ENCODE data around the gene POLR3GL. TPM values are rescaled to one million over a fixed set of nuclear protein-coding genes. Genes with fewer than 3 reads are reported as not detected.

Gene POLR3GL
- polyA plus RNA-seq, 1 donor (not counting 4 experiments of a cell fraction or from before 2014, with no cell fraction given), result 14.0 TPM

GRCh38 chr1:145991735-145992412 lies 27.4 kb downstream of the POLR3GL start:
- Histone ChIP-seq H2AFZ (ENCODE audit: control insufficient read depth, low read length) (no peak overlapping the region), H3K27me3 (ENCODE audit: control insufficient read depth, extremely low read depth, insufficient read depth, low read length) (no peaks in the 10 kb centered on the region), H3K4me3 (ENCODE audit: control insufficient read depth in 2 of 3, extremely low read depth in 1 of 3, insufficient read depth in 2 of 3, low read depth in 1 of 3, low read length in 3 of 3) (no peak overlapping the region), H3K79me2 (ENCODE audit: control insufficient read depth, insufficient read depth, low read length) (peaks cover 8% of the 10 kb centered on the region), H3K36me3 (ENCODE audit: control insufficient read depth in 2 of 2, extremely low read depth in 1 of 2, insufficient read depth in 2 of 2, low read length in 2 of 2) (peaks cover 13 to 18% of the 10 kb centered on the region in 2 experiments), H4K20me1 (ENCODE audit: control insufficient read depth, extremely low read depth, insufficient read depth, low read length) (no peaks in the 10 kb centered on the region), H3K9me1 (ENCODE audit: control insufficient read depth, extremely low read depth, insufficient read depth, low read length) (no peaks in the 10 kb centered on the region), H3K27ac (ENCODE audit: control insufficient read depth, insufficient read depth, low read length) (no peak overlapping the region), H3K4me1 (ENCODE audit: control insufficient read depth, extremely low read depth, insufficient read depth, low read length) (peaks cover 21% of the 10 kb centered on the region), H3K4me2 (ENCODE audit: control insufficient read depth, extremely low read depth, insufficient read depth, low read depth, low read length) (no peak overlapping the region), H3K9ac (ENCODE audit: control insufficient read depth, extremely low read depth, insufficient read depth, low read length) (no peak overlapping the region), H3K9me3 (ENCODE audit: control insufficient read depth, low read depth, low read length) (no peaks in the 10 kb centered on the region)
- DNase-seq (ENCODE audit: low read depth, low spot score), result no peak
- no peak for TF ChIP-seq EZH2 (IDR thresholded peaks at IDR 0.05; ENCODE audit: low read length)
- no peak for TF ChIP-seq CTCF (optimal IDR thresholded peaks at IDR 0.05 in 1 of 3, IDR thresholded peaks at IDR 0.05 in 1 of 3, conservative IDR thresholded peaks at IDR 0.05 in 1 of 3; ENCODE audit: extremely low read depth in 1 of 3, insufficient read depth in 2 of 3, low read length in 3 of 3)
- FAIRE-seq, result no peak
- dilution Hi-C loops (cut with MboI; ENCODE audit: extremely low pct_ligation_motif_present, low sequenced_read_pairs), result no loop called here

- no peaks in the 10 kb centered on the region for H3K27me3 ChIP-seq (ENCODE audit: control insufficient read depth, extremely low read depth, insufficient read depth, low read length)
- H4K20me1 ChIP-seq (ENCODE audit: control insufficient read depth, extremely low read depth, insufficient read depth, low read length), result no peaks in the 10 kb centered on the region
- no peak overlapping the region for H3K4me2 ChIP-seq (ENCODE audit: control insufficient read depth, extremely low read depth, insufficient read depth, low read depth, low read length)
- H3K36me3 ChIP-seq (ENCODE audit: control insufficient read depth in 2 of 2, extremely low read depth in 1 of 2, insufficient read depth in 2 of 2, low read length in 2 of 2), result peaks cover 13 to 18% of the 10 kb centered on the region in 2 experiments
- no peak for TF ChIP-seq CTCF (optimal IDR thresholded peaks at IDR 0.05 in 1 of 3, IDR thresholded peaks at IDR 0.05 in 1 of 3, conservative IDR thresholded peaks at IDR 0.05 in 1 of 3; ENCODE audit: extremely low read depth in 1 of 3, insufficient read depth in 2 of 3, low read length in 3 of 3)
- TF ChIP-seq EZH2 (IDR thresholded peaks at IDR 0.05; ENCODE audit: low read length), result no peak
- H2AFZ ChIP-seq (ENCODE audit: control insufficient read depth, low read length), result no peak overlapping the region
- peaks cover 27% of the 10 kb centered on the region for H3K4me1 ChIP-seq (ENCODE audit: control insufficient read depth, extremely low read depth, insufficient read depth, low read length)
- H3K4me3 ChIP-seq (ENCODE audit: control insufficient read depth in 2 of 3, extremely low read depth in 1 of 3, insufficient read depth in 2 of 3, low read depth in 1 of 3, low read length in 3 of 3), result no peak overlapping the region
- no peak for DNase-seq (ENCODE audit: low read depth, low spot score)
- H3K9me1 ChIP-seq (ENCODE audit: control insufficient read depth, extremely low read depth, insufficient read depth, low read length), result no peaks in the 10 kb centered on the region
- dilution Hi-C loops (cut with MboI; ENCODE audit: extremely low pct_ligation_motif_present, low sequenced_read_pairs), result no loop called here
- H3K79me2 ChIP-seq (ENCODE audit: control insufficient read depth, insufficient read depth, low read length), result peaks cover 8% of the 10 kb centered on the region
- H3K9ac ChIP-seq (ENCODE audit: control insufficient read depth, extremely low read depth, insufficient read depth, low read length), result no peak overlapping the region
- no peak overlapping the region for H3K27ac ChIP-seq (ENCODE audit: control insufficient read depth, insufficient read depth, low read length)
- no peak for FAIRE-seq
- no peaks in the 10 kb centered on the region for H3K9me3 ChIP-seq (ENCODE audit: control insufficient read depth, low read depth, low read length)
These were observed 28.0 kb downstream of the POLR3GL start for GRCh38 chr1:145992502-145992936.
